ENCODE data around the gene GNG14.

- no peak; the same call in 1 of the 2 replicates for TF ChIP-seq POLR2A (IDR thresholded peaks at IDR 0.05; ENCODE audit: low read depth, low read length)
- no peak for TF ChIP-seq NBN (IDR thresholded peaks at IDR 0.05)
- TF ChIP-seq POLR2AphosphoS2 (IDR thresholded peaks at IDR 0.05; ENCODE audit: low read depth, low read length) = no peak
- TF ChIP-seq NFIC (IDR thresholded peaks at IDR 0.05; ENCODE audit: low read depth, low read length) = no peak
- no peak for TF ChIP-seq ZNF24 (IDR thresholded peaks at IDR 0.05)
- no peak for TF ChIP-seq SRF (IDR thresholded peaks at IDR 0.05; ENCODE audit: low read depth in 2 of 2, low read length in 2 of 2)
- no peak for TF ChIP-seq REST (IDR thresholded peaks at IDR 0.05; ENCODE audit: low read depth, low read length)
- TF ChIP-seq, protein P1, sequence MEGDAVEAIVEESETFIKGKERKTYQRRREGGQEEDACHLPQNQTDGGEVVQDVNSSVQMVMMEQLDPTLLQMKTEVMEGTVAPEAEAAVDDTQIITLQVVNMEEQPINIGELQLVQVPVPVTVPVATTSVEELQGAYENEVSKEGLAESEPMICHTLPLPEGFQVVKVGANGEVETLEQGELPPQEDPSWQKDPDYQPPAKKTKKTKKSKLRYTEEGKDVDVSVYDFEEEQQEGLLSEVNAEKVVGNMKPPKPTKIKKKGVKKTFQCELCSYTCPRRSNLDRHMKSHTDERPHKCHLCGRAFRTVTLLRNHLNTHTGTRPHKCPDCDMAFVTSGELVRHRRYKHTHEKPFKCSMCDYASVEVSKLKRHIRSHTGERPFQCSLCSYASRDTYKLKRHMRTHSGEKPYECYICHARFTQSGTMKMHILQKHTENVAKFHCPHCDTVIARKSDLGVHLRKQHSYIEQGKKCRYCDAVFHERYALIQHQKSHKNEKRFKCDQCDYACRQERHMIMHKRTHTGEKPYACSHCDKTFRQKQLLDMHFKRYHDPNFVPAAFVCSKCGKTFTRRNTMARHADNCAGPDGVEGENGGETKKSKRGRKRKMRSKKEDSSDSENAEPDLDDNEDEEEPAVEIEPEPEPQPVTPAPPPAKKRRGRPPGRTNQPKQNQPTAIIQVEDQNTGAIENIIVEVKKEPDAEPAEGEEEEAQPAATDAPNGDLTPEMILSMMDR (IDR thresholded peaks at IDR 0.05 in 2 of 3, conservative IDR thresholded peaks at IDR 0.05 in 1 of 3; ENCODE audit: control insufficient read depth in 2 of 3, extremely low read depth in 1 of 3, insufficient read depth in 1 of 3, low read depth in 3 of 3, low read length in 3 of 3) = no peak
- no peak for TF ChIP-seq EZH2 (IDR thresholded peaks at IDR 0.05; ENCODE audit: borderline replicate concordance, control insufficient read depth, low read depth, low read length)
- no peak for TF ChIP-seq SIN3A (IDR thresholded peaks at IDR 0.05; ENCODE audit: low read depth, low read length)
- TF ChIP-seq, protein P2, sequence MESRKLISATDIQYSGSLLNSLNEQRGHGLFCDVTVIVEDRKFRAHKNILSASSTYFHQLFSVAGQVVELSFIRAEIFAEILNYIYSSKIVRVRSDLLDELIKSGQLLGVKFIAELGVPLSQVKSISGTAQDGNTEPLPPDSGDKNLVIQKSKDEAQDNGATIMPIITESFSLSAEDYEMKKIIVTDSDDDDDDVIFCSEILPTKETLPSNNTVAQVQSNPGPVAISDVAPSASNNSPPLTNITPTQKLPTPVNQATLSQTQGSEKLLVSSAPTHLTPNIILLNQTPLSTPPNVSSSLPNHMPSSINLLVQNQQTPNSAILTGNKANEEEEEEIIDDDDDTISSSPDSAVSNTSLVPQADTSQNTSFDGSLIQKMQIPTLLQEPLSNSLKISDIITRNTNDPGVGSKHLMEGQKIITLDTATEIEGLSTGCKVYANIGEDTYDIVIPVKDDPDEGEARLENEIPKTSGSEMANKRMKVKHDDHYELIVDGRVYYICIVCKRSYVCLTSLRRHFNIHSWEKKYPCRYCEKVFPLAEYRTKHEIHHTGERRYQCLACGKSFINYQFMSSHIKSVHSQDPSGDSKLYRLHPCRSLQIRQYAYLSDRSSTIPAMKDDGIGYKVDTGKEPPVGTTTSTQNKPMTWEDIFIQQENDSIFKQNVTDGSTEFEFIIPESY (IDR thresholded peaks at IDR 0.05) = no peak
Observed at GRCh38 chr19:12731337-12731736, 43.5 kb downstream of the GNG14 start.
